MCF 10A (cell line): ENCODE data around the gene SYT11. TPM values are rescaled to one million over a fixed set of nuclear protein-coding genes. Genes with fewer than 3 reads are reported as not detected.

Experiments
- BruUV-seq: library from RNA; stranded (reverse); fragments of 400-500 nt; replicated peaks from 2 replicates; lab custom pipeline; 2021; lab: Mats Ljungman, UMichigan
- CTCF ChIA-PET: fragments of 300-600 bp; sonication (Branson Sonifier 250); formaldehyde crosslinking; extraction: SDS; loops from one replicate; lab custom pipeline; 2021; ENCODE audit warnings: antibody characterized with exemption, inconsistent platforms; lab: Yijun Ruan, JAX
- POLR2A ChIA-PET: fragments of 300-600, 350-650 bp; sonication (Branson Sonifier 250); formaldehyde crosslinking; extraction: SDS; loops from one replicate; lab custom pipeline; 2020; ENCODE audit warnings: antibody characterized with exemption, inconsistent platforms; lab: Yijun Ruan, JAX
- DNase-seq: peaks from one replicate; pipeline ENCODE4 v3.0.0-alpha.2; 2018; ENCODE audit not compliant: unreplicated experiment
- H3K27ac Mint-ChIP-seq: one replicate; pipeline ENCODE4 v1.8.0; 2022; ENCODE audit warnings: mild to moderate bottlenecking, low read depth, mixed read lengths; ENCODE audit not compliant: unreplicated experiment
- H3K27me3 Mint-ChIP-seq: one replicate; pipeline ENCODE4 v1.8.0; 2022; ENCODE audit warnings: mixed read lengths; ENCODE audit not compliant: insufficient read depth, unreplicated experiment
- H3K36me3 Mint-ChIP-seq: one replicate; pipeline ENCODE4 v1.8.0; 2022; ENCODE audit warnings: mild to moderate bottlenecking, moderate library complexity, mixed read lengths; ENCODE audit not compliant: insufficient read depth, unreplicated experiment
- H3K4me1 Mint-ChIP-seq: one replicate; pipeline ENCODE4 v1.8.0; 2022; ENCODE audit warnings: mixed read lengths; ENCODE audit not compliant: insufficient read depth, unreplicated experiment
- H3K4me3 Mint-ChIP-seq: one replicate; pipeline ENCODE4 v1.8.0; 2022; ENCODE audit warnings: mild to moderate bottlenecking, moderate library complexity, mixed read lengths; ENCODE audit not compliant: unreplicated experiment
- H3K9me3 Mint-ChIP-seq: one replicate; pipeline ENCODE4 v1.8.0; 2022; ENCODE audit warnings: mixed read lengths; ENCODE audit not compliant: unreplicated experiment
- intact Hi-C: fragments of 100-400 bp; cut with micrococcal nuclease; formaldehyde crosslinking; loops from 2 replicates; pipeline ENCODE4 v1.14.1; 2022
- total RNA-seq: library from RNA; stranded (reverse); gene quantifications from 2 replicates; pipeline ENCODE4 v1.2.3, GENCODE V29; 2022
- TF ChIP-seq, protein P1 (sequence below): fragments of 200-600 bp; IDR thresholded peaks from one replicate; pipeline ENCODE4 v1.8.0; 2022; ENCODE audit warnings: antibody characterized with exemption, mild to moderate bottlenecking; ENCODE audit not compliant: unreplicated experiment

SYT11 gene
- total RNA-seq, 1 experiment from 2014 or later: 0.14 TPM

DNA sequence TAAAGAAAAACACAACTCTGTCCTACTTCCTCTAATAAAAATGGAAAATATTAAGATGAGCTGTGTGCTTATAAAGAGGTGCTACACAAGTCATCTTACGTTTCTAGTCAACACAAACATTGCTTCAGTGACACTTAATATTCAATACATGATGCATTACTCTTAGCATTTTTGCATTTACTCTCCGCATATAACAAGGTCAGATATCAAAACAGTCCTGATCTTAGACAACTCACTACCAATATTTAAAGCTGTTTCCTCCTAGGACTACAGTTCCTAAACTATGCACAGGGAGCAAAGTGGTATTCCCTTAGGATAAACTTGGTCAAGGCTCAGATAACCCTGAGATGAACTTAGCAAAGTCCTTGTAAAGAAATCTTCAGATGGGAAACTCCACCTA, 39.5 kb downstream of the SYT11 start:
- TF ChIP-seq, protein P1, sequence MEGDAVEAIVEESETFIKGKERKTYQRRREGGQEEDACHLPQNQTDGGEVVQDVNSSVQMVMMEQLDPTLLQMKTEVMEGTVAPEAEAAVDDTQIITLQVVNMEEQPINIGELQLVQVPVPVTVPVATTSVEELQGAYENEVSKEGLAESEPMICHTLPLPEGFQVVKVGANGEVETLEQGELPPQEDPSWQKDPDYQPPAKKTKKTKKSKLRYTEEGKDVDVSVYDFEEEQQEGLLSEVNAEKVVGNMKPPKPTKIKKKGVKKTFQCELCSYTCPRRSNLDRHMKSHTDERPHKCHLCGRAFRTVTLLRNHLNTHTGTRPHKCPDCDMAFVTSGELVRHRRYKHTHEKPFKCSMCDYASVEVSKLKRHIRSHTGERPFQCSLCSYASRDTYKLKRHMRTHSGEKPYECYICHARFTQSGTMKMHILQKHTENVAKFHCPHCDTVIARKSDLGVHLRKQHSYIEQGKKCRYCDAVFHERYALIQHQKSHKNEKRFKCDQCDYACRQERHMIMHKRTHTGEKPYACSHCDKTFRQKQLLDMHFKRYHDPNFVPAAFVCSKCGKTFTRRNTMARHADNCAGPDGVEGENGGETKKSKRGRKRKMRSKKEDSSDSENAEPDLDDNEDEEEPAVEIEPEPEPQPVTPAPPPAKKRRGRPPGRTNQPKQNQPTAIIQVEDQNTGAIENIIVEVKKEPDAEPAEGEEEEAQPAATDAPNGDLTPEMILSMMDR: no peak
- DNase-seq: no peak
- ChIA-PET CTCF (interaction anchor here (0.6 to 1.3 kb wide), 6 partner anchors 11 to 438 kb away, joined by 3 to 6 read pairs (median 3); no protein-coding TSS in a partner anchor), POLR2A (interaction anchor here (0.7 to 1.7 kb wide), 4 partner anchors 18 to 42 kb away, joined by 3 to 6 read pairs (median 4); partner anchors contain the start of genes GON4L and SYT11)
- Mint-ChIP-seq H3K27ac (peak overlapping the region; percentile 52), H3K4me3 (no peak overlapping the region), H3K27me3 (no peaks in the 10 kb centered on the region), H3K4me1 (peaks cover 5% of the 10 kb centered on the region), H3K9me3 (no peaks in the 10 kb centered on the region), H3K36me3 (peaks cover 81% of the 10 kb centered on the region)
- BruUV-seq: no TSS peak
- intact Hi-C loops: no loop called here

DNA sequence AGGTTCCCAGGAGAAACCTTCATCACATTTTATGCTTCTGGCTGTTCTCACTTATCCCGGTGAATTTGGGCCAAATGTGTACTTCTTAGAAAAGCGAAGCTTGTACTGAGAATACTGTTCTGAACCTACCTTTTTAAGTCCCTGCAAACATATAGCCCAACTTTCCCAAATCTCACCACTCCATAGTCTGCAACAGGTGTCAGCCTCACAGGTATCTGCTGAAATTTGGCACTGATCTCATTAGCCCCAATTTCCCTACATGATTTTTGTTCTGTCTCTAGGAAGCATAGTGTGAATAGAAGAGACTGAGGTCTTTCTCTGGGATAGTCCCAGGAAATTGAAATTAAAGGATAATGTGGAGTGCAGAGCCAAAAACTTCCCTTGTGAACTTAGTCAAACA, 40.3 kb downstream of the SYT11 start:
- ChIA-PET POLR2A (interaction anchor here (0.6 to 1.7 kb wide), 4 partner anchors 17 to 43 kb away, joined by 3 to 6 read pairs (median 4); partner anchors contain the start of genes GON4L and SYT11), CTCF (interaction anchor here (0.7 kb wide), 1 partner anchor 34 kb away, joined by 4 read pairs; no protein-coding TSS in a partner anchor)
- BruUV-seq: TSS peak; percentile 25
- peaks cover 89% of the 10 kb centered on the region for H3K36me3 Mint-ChIP-seq
- TF ChIP-seq, protein P1: no peak
- H3K9me3 Mint-ChIP-seq: no peaks in the 10 kb centered on the region
- peaks cover 4% of the 10 kb centered on the region for H3K4me1 Mint-ChIP-seq
- DNase-seq: no peak
- no peaks in the 10 kb centered on the region for H3K27me3 Mint-ChIP-seq
- H3K4me3 Mint-ChIP-seq: no peak overlapping the region
- no peak overlapping the region for H3K27ac Mint-ChIP-seq
- intact Hi-C loops: no loop called here

DNA sequence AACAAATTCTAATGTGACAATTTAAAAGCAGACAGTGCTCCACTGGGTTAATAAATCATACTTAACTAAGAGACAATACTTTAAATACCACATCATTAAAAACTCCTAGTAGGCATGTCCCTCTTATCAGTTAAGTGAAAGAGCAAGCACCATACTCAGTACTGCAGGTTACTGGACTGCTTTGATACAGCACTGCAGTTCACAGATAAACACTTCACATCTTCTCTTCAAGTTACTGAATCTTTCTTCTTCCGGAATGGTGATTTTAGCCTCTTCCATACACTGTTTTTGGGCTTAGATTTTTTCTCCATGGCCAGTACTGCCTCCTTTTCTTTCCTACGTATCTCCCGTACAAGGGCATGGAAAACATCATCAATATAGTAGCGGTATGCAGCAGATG, 40.8 kb downstream of the SYT11 start:
- no peaks in the 10 kb centered on the region for H3K9me3 Mint-ChIP-seq
- no peak overlapping the region for H3K27ac Mint-ChIP-seq
- H3K4me1 Mint-ChIP-seq: peaks cover 4% of the 10 kb centered on the region
- H3K27me3 Mint-ChIP-seq: no peaks in the 10 kb centered on the region
- intact Hi-C loops: no loop called here
- no TSS peak for BruUV-seq
- ChIA-PET CTCF (interaction anchor here (0.7 kb wide), 1 partner anchor 56 kb away, joined by 5 read pairs; no protein-coding TSS in a partner anchor), POLR2A (interaction anchor here (0.7 kb wide), 1 partner anchor 10 kb away, joined by 4 read pairs; no protein-coding TSS in a partner anchor)
- DNase-seq: no peak
- TF ChIP-seq, protein P1: no peak
- no peak overlapping the region for H3K4me3 Mint-ChIP-seq
- peaks cover 93% of the 10 kb centered on the region for H3K36me3 Mint-ChIP-seq

DNA sequence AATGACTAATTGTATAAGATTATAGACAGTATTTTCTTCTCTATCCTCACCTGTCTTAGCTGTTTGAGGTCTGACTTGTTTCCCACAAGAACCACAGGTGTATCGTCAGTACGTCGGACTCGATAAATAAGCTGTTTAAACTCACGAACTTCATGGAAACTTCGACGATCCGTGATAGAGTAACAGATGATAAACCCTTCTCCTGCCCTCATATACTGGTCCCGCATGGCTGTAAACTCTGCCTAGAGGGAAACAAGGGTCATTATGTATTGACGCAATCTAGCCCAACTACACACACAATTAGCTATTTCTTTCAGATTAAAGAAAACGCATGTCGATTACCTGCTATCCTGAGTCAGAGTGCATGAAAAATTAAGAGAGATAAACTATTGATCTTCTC, 44.9 kb downstream of the SYT11 start:
- POLR2A ChIA-PET: interaction anchor here (0.7 to 2.0 kb wide), 6 partner anchors 9 to 47 kb away, joined by 3 to 11 read pairs (median 4); partner anchors contain the start of genes GON4L and KHDC4
- H3K4me3 Mint-ChIP-seq: no peak overlapping the region
- no TSS peak for BruUV-seq

More for the DNA sequence above, 44.9 kb downstream of the SYT11 start:
- CTCF ChIA-PET: interaction anchor here (0.5 to 2.4 kb wide), 4 partner anchors 19 to 481 kb away, joined by 3 to 5 read pairs (median 3); no protein-coding TSS in a partner anchor
- DNase-seq: no peak
- TF ChIP-seq, protein P1: no peak
- no peaks in the 10 kb centered on the region for H3K4me1 Mint-ChIP-seq
- H3K27me3 Mint-ChIP-seq: no peaks in the 10 kb centered on the region
- intact Hi-C loops: no loop called here
- peaks cover 98% of the 10 kb centered on the region for H3K36me3 Mint-ChIP-seq
- no peak overlapping the region for H3K27ac Mint-ChIP-seq
- H3K9me3 Mint-ChIP-seq: no peaks in the 10 kb centered on the region
